Glutamatergic neuron (in vitro differentiated cells): ENCODE results near the gene ADH6. TPM values are rescaled to one million over a fixed set of nuclear protein-coding genes. Genes with fewer than 3 reads are reported as not detected.

Experiments
- DNase-seq: peaks from one replicate; pipeline ENCODE4 v3.0.0; 2022
- H3K27ac Mint-ChIP-seq: one replicate; pipeline ENCODE4 v1.8.0; 2020; ENCODE audit warnings: mild to moderate bottlenecking, mixed read lengths, inconsistent platforms; ENCODE audit not compliant: unreplicated experiment
- H3K27me3 Mint-ChIP-seq: one replicate; pipeline ENCODE4 v1.8.0; 2020; ENCODE audit warnings: mild to moderate bottlenecking, moderate library complexity, mixed read lengths, inconsistent platforms; ENCODE audit not compliant: unreplicated experiment
- H3K36me3 Mint-ChIP-seq: one replicate; pipeline ENCODE4 v1.8.0; 2020; ENCODE audit warnings: mild to moderate bottlenecking, mixed read lengths, inconsistent platforms; ENCODE audit not compliant: unreplicated experiment
- H3K4me1 Mint-ChIP-seq: one replicate; pipeline ENCODE4 v1.8.0; 2020; ENCODE audit warnings: mild to moderate bottlenecking, low read depth, mixed read lengths, inconsistent platforms; ENCODE audit not compliant: unreplicated experiment
- H3K4me3 Mint-ChIP-seq: one replicate; pipeline ENCODE4 v1.8.0; 2020; ENCODE audit warnings: mild to moderate bottlenecking, mixed read lengths, inconsistent platforms; ENCODE audit not compliant: unreplicated experiment
- H3K9me3 Mint-ChIP-seq: one replicate; pipeline ENCODE4 v1.8.0; 2020; ENCODE audit warnings: mild to moderate bottlenecking, moderate library complexity, mixed read lengths, inconsistent platforms; ENCODE audit not compliant: unreplicated experiment
- CTCF ChIP-seq: fragments of 200-600 bp; sonication (generic); IDR thresholded peaks from one replicate; pipeline ENCODE4 v1.5.0; 2021; ENCODE audit not compliant: partially characterized antibody, unreplicated experiment
- total RNA-seq: library from RNA; stranded (reverse); fragmentation: NEBNext Ultra II Directional; extraction: Animal tissue kit (Norgen Biotek cat#: 25700); gene quantifications from one replicate; pipeline ENCODE4 v1.2.1, GENCODE V29; 2021; ENCODE audit not compliant: unreplicated experiment

The ADH6 gene
- total RNA-seq, 1 donor from 2014 or later, result not detected

- Mint-ChIP-seq H3K27ac (no peak overlapping the region), H3K27me3 (no peaks in the 10 kb centered on the region), H3K4me1 (peaks cover 10% of the 10 kb centered on the region), H3K4me3 (no peak overlapping the region), H3K9me3 (no peaks in the 10 kb centered on the region), H3K36me3 (no peaks in the 10 kb centered on the region)
- DNase-seq, result no peak
- no peak for TF ChIP-seq CTCF
These were observed 11.8 kb downstream of the ADH6 start for GRCh38 chr4:99207069-99207743.

GRCh38 chr4:99205153-99205979, 13.7 kb downstream of the ADH6 start:
- Mint-ChIP-seq H3K9me3 (no peaks in the 10 kb centered on the region), H3K36me3 (no peaks in the 10 kb centered on the region), H3K27me3 (peaks cover 2% of the 10 kb centered on the region), H3K27ac (no peak overlapping the region), H3K4me3 (no peak overlapping the region), H3K4me1 (peaks cover 10% of the 10 kb centered on the region)
- no peak for DNase-seq
- TF ChIP-seq CTCF, result peak; percentile 61

- Mint-ChIP-seq H3K36me3 (no peaks in the 10 kb centered on the region), H3K4me3 (no peak overlapping the region), H3K9me3 (peaks cover 2% of the 10 kb centered on the region), H3K27me3 (peaks cover 2% of the 10 kb centered on the region), H3K4me1 (peaks cover 10% of the 10 kb centered on the region), H3K27ac (no peak overlapping the region)
- TF ChIP-seq CTCF, result no peak
- no peak for DNase-seq
These were observed 16.5 kb downstream of the ADH6 start for GRCh38 chr4:99202536-99202935.

GRCh38 chr4:99202094-99202493, 17.0 kb downstream of the ADH6 start:
- no peak for TF ChIP-seq CTCF
- Mint-ChIP-seq H3K27ac (no peak overlapping the region), H3K9me3 (peaks cover 2% of the 10 kb centered on the region), H3K36me3 (no peaks in the 10 kb centered on the region), H3K4me3 (no peak overlapping the region), H3K4me1 (peaks cover 10% of the 10 kb centered on the region), H3K27me3 (peaks cover 2% of the 10 kb centered on the region)
- DNase-seq, result no peak

- Mint-ChIP-seq H3K9me3 (peaks cover 2% of the 10 kb centered on the region), H3K27me3 (peaks cover 2% of the 10 kb centered on the region), H3K4me1 (peaks cover 10% of the 10 kb centered on the region), H3K36me3 (no peaks in the 10 kb centered on the region), H3K27ac (no peak overlapping the region), H3K4me3 (no peak overlapping the region)
- no peak for TF ChIP-seq CTCF
- no peak for DNase-seq
These were observed 17.4 kb downstream of the ADH6 start for GRCh38 chr4:99201690-99202089.
